ENCODE results near the gene OTOGL.

GRCh38 chr12:80118565-80119324 lies 19.4 kb downstream of the OTOGL start:
- TF ChIP-seq POLR2AphosphoS5 (IDR thresholded peaks at IDR 0.05): no peak
- TF ChIP-seq CTCF (IDR thresholded peaks at IDR 0.05): no peak

Measured in breast epithelium (tissue), 3 donors.